Stimulated activated CD4-positive, alpha-beta T cell treated with anti-CD3 and anti-CD28 coated beads, TNF-alpha, amount 100 ng/mL, for 1 hour (primary cell): ENCODE results near the gene PHYKPL.

Experiments
- DNase-seq, 3 donors: peaks; one replicate each; pipeline ENCODE4 v3.0.0-alpha.2; 2020; ENCODE audit warnings: low read depth in 3 of 3, low spot score in 1 of 3

Gene PHYKPL

GRCh38 chr5:178192787-178193186 lies 39.8 kb downstream of the PHYKPL start:
- no peak for DNase-seq

DNA sequence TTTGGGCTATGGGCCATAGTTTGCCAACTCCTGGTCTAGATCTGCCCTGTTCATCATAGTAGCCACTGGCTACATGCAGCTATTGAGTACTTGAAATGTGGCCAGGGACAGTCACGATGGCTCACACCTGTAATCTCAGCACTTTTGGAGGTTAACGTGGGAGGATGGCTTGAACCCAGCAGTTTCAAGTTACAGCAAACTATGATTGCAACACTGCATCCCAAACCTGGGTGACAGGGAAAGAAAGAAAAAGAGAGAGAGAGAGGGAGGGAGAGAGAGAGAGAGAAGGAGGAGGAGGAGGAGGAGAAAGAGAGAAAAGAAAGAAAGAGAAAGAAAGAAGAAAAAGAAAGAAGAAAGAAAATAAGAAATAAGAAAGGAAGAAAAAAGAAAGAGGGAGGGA lies 40.4 kb downstream of the PHYKPL start:
- DNase-seq: no peak

GRCh38 chr5:178191661-178192060 lies 40.9 kb downstream of the PHYKPL start:
- no peak for DNase-seq

GRCh38 chr5:178189433-178189832 lies 43.2 kb downstream of the PHYKPL start:
- DNase-seq: no peak

GRCh38 chr5:178187014-178187413 lies 45.6 kb downstream of the PHYKPL start, which contains the start of gene GMCL2:
Gene GMCL2, minus strand, starts transcription at chr5:178187371. Its CDS starts 72 bp downstream, at chr5:178187299.
- DNase-seq: no peak

DNA sequence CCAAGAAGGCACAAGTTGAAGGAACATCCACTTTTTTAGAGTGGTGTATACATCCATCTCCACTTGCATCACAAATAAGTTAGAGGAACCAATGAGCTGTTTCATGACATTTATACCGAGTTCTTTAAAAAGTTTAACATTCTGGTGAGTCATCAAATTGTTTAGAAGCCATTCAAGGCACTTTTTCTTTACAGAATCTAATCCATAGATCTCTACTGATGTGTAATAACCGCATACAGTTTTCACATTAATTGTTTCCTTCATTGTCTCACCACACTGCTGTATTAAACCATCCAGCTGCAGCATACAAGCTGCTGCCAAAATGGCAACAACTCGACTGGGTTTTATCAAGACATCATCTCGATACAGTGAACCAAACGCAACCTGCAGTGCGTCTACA lies 46.2 kb downstream of the PHYKPL start:
- DNase-seq: no peak

DNA sequence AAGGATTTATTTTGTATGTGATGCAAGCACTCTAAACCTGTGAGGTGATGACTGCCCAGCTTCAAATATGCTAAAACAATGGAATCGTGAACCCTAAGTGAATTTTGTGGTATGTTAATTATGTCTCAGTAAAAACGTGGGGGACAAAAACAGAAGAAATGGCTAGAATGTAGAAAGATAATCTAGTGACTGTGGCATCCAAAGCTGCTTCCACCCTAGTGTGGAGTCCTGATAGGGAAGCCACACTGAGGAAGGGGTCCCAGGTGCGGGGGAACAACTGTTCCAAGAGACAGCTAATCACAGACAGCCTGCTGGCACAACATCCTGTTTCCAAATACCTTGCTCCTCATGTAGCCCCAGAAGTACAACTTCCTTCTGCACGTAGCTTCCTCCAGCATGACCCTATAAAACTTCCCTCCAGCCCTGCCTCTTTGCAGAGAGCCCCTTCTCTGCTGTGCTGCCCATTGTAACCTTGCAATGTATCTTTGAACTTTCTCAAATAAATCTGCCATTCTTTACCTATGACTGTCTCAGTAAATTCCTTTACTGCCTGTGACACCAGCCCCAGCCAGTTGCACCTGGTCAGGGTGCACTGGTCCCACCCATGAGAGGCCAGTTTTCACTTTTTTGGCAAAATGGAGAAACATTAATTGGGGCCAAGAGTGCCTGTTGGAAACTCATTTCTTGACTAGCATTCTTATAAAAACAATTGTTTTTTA lies 50.3 kb downstream of the PHYKPL start:
- DNase-seq: no peak

GRCh38 chr5:178180141-178180863 lies 52.3 kb downstream of the PHYKPL start:
- DNase-seq: no peak

DNA sequence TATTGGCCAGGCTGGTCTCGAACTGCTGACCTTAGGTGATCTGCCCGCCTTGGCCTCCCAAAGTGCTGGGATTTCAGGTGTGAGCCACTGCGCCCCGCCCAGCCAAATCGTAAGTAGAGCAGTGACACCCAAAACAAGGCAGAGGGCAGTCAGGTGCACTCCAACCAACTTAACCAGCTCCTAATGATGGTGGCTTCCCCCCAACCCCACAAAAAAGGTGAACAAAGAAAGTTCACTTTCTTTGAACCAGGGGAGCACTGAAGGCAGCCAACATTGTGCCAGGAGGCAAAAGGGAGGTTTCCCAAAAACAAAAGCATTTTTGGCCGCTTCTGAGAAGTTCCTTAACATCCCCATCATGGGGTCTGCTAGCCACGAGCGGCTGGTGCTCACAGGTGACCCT lies 55.0 kb downstream of the PHYKPL start:
- no peak for DNase-seq

DNA sequence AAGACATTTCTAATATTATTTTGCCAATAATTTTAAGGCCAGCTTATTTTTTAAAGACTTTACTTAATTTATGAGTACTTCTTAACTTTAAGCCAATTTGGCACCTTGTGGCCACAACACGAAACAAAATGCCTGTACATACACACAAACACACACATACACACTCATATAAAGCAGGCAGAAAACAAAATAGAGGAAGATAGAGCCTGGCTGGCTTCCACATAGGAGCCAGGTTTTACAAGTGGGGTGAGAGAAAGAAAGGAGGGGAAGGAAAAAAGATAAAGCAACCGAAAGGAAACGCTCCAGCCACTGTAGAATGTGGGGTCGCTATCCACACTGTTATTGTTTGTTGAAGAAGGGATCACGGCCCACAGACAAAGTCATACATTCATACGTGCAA lies 55.8 kb downstream of the PHYKPL start:
- no peak for DNase-seq

- DNase-seq: no peak
Measured at GRCh38 chr5:178174456-178174855, 58.1 kb downstream of the PHYKPL start.

DNA sequence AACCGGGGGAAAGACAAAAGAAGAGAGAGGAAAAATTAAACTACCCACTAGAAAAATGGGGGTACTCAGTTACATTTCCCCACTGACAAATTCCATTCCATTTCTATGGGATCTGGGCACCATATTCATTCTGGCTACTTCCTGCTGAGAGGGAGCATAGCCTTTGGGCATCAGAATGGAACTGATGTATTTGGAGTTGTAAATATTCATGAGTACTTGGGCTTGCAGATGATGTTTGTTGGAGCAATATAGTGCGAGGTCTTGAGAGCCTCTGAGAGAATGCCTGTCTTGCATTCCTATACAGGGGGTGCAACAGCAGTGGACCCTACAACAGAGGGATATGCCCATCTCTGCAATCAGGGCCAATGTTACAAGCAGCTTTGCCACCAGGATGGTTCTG lies 62.1 kb downstream of the PHYKPL start:
- no peak for DNase-seq

- no peak for DNase-seq
Measured at GRCh38 chr5:178165581-178165980, 67.0 kb downstream of the PHYKPL start.

DNA sequence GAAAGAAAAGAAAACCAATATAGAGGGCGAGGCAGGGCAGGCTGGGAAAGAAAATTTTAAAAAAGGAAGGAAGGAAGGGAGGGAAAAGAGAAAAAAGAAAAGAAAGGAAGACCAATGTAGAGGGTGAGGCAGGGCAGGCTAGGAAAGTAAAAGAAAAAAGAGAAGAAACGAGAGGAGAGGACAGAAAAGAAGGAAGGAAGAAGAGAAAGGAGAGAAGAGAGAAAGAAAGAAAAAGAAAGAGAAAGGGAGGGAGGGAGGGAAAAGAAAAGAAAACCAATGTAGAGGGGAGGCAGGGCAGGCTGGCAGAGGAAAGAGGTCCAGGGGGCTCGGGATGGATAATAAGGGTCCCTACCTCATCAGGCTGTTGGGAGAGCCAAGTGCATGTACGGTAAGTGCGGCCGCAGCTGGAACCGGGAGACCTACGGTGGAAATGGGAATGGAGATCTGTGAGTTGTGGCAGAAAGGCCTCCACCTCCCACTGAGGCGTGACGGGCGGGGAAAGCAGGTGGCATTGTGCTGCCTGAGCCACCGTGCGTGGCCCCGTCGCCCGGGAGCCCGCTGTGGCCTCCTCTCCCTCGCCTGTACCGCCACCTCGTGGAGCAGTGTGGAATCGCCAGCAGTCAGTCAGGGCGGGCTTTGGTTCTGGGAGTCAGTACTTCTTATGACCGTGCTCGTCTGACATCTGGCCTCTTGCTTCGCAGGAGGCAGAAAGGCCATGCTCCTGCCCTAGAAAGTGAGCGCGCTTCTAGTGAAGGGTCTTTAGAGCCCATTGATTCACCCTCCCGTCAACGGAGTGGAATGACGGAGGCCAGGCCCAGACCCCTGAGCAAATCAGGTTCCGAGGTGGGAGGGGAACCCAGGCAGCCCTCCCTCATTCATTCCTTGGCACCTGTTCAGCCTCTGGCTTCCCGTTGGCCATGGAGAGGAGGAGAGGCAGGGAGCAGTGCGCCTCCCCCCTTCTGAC lies 68.5 kb downstream of the PHYKPL start:
- peak; percentile 77 to 97 (median 87) for DNase-seq

DNA sequence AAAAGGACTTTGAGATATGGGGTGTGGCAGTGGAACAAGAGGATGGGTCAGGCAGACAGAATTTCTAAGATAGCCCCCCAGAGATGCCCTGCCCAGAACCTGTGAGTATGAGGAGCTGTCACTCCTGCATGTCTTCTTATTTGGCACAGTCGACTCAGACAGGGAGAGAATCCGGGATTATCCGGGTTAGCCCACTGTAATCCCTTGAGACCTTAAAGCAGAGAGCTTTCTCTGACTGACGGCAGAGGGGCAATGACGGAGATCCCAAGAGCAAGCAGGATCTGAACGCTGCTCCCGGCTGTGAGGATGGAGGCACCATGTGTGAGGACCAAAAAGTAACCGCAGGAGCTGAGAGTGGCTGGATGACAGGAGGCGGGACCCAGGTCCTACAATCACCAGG lies 70.1 kb downstream of the PHYKPL start:
- DNase-seq: no peak

- DNase-seq: no peak
Measured at GRCh38 chr5:178160176-178160575, 72.4 kb downstream of the PHYKPL start.
